ENCODE results near the gene CNPY1.
"Not testable (repeated sequence)": the region's sequence is repeated elsewhere in the genome, so short reads cannot be mapped to it uniquely, and the experiment has no call there.

Gene CNPY1

DNA sequence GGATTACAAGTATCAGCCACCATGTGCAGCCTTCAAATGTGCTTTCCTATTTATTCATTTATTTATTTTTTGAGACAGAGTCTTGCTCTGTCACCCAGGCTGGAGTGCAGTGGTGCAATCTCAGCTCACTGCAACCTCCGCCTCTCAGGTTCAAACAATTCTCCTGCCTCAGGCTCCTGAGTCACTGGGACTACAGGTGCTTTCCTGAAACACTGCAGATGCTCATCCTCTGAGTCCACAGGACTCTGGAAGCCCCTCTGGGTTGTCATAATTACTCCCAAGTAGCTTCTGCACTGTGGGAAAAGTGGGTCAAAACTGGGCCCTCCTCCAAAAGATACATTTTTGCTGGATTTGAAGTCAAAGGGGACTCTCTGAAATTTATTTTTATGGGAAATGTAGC lies at the start of gene CNPY1:
Gene CNPY1 (minus strand): TSS at position 111 of the 400 bp plus-strand sequence. CDS start 630 bp downstream, outside the sequence.
- not testable (repeated sequence) for DNase-seq (ENCODE audit: low read depth, low spot score)

DNA sequence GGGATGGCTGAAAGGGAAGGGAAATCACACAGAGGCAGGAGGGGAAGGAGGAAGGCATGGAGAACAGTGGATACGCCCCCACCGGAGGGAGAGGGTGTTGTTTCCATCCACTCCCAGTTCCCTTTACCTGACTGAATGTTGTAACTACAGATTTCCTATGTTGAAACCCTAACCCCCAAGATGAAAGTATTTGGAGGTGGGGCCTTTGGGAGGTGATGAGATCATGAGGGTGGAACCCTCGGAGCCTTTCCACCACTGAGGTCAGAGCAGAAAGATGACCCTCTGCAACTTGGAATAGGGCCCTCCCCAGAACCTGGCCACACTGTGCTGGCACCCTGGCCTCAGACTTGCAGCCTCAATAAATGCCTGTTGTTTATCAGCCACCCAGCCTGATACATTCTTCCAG lies 48.6 kb upstream of the CNPY1 start:
- no peak for DNase-seq (ENCODE audit: low read depth, low spot score)

DNA sequence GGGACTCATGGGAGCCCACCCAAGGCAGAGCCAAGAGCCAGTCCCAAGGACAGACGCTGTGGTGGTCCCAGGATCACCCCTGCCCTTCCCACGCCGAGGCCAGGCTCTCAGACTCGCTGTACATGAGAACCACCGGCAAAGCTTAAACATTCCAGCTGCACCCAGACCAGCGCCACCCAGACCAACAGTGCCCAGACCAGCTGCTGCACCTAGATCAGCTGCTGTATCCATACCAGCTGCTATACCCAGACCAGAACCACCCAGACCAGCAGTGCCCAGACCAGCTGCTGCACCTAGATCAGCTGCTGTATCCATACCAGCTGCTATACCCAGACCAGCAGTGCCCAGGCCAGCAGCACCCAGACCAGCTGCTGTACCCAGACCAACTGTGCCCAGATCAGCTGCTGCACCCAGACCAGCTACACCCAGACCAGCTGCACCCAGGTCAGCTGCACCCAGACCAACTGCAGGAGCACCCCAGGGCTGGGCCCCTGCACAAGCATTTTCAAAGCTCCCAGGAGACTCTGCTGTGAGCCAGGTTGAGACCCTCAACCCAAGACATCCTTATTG lies 47.9 kb upstream of the CNPY1 start:
- DNase-seq (ENCODE audit: low read depth, low spot score) = no peak

DNA sequence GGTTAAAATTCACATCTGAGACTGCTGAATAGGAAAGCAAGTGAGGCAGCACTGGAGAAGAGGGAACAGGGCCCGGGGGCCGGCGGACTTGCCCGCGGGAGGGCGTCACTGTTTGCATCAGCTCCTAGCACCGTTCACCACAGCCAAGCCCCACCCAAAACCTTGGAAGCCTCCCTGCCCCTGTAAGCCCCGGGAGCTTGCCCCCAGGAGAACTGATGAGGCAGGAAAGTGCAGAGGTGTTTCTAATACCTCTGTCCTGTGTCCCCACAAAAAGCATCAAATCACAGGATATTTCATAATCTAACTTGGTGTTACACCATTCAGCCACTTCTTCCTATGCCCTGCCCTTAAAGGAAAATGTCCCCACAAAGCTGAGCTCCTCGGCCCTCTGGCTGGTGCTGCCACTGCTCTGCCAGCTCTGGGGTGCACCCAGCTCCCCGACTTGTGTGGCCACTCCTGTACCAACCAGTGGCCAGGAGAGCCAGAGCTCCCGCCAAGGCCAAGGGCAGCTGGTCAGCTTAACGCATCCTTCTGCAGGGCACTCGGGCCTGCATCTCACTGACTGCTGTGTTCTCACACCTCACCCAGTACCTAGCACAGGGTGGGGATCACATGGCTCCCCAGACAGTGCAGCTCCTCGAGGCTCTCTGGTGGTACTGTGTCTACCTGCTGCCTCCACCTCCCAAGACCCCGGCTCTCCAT lies 47.3 kb upstream of the CNPY1 start:
- no peak for DNase-seq (ENCODE audit: low read depth, low spot score)

DNA sequence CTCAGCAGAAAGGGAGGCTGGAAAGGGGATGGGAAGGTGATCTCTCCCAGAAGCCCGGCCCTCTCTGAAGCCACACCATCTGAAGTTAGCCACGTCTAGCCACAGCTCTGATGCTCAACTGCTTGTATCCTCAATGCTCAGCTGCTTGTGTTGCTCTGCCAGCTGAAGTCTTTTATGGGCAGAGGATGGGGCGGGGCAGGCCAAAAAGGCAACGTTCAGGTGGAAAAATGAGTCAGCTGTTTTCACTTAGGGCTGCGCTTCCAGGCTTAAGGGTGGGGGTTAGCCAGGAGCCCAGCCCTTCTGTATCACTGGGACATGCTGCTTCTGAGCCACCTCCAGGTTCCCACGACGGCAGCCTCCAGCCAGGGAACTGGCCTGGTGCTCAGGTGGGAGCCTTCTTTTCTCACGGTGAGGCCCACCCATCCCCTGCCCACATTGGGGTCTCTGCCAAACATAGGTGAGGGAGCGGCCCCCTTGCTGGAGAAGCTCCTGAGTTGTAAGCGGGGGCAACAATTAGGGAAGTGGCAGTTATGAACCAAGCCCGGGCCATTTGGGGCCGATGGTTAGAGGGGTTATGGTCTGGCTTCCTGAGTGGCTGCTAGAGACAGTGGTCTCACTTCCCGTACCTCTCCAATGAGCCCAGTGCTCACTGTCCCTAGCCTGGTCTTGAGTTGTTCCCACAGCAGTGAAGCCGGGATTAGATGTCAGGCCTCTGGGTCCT lies 44.9 kb upstream of the CNPY1 start:
- no peak for DNase-seq (ENCODE audit: low read depth, low spot score)

DNA sequence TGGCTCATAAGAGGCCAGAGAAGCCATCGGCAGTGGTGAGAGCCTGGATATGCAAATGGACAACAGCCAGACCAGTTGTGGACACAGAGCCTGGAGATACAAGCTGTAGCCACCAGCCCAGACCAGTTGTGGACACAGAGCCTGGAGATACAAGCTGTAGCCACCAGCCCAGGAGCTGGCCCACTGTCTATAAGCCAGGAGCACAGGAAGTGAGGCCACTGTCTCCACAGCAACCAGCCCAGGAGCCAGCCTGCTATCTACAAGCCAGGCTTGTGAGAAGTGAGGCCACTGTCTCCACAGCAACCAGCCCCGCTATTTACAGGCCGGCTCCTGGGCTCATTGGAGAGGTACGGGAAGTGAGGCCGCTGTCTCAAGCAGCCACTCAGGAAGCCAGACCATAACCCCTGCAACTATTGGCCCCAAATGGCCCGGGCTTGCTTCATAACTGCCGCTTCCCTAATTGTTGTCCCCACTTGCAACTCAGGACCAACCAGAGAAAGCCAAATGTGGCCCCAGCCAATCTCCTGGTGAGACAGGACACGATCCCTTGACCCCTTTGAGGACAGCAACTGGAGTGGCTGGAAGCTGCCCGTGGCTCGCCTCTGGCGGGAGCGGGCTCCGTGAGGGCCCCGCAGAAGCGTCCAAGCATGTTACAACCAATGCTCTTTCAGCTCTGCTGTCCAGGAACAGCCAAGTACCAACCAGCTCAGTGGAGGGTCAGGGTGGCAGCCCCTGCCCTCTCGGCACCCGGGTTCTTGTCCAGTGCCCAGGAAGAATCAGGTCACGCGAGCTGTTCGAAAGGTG lies 44.1 kb upstream of the CNPY1 start:
- DNase-seq (ENCODE audit: low read depth, low spot score) = no peak

DNA sequence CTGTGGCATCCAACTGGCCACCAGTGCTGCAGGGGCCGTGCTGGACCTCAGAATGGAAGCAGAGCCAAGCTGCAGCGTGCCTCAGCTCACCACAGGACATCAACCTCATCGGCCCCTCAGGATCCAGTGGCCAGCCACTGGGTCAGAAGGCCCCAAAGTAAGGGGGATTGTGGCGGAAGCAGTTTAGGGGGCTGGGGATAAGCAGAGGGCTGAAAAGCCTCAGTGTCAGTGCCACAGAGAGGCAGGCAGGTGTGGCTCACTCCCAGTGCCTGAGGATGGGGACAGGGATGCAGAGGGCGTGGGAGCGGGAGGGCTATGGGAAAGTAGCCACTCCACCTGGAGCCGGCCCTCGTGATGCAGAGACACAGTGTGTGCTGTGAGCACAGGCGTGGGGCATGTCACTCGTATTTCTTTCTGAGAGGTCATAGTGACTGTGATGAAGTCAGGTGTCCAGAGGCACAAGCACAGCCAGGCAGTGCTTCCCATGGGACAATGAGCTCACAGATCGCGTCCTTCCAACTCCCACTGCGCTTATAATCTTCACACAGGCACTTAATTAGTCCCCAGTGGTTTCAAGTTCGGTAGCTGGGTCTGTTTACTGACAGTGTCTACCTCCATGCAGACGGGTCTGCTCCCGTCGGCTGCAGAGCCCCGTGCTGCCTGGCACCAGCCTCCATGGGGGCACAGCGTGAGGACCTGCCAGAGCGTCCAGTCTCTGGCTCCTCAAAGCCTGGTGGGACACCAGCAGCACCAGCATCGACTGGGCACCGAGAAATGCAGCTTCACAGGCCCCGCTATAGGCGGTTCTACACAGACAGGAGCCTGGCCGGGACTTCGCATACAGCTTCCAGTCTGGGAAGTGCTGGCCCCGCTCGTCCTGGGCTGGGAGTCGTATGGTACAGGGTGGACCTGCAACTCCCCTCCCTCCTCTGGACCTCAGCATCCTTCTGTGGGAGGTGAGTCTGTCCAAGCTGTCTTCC lies 42.9 kb upstream of the CNPY1 start:
- no peak for DNase-seq (ENCODE audit: low read depth, low spot score)

DNA sequence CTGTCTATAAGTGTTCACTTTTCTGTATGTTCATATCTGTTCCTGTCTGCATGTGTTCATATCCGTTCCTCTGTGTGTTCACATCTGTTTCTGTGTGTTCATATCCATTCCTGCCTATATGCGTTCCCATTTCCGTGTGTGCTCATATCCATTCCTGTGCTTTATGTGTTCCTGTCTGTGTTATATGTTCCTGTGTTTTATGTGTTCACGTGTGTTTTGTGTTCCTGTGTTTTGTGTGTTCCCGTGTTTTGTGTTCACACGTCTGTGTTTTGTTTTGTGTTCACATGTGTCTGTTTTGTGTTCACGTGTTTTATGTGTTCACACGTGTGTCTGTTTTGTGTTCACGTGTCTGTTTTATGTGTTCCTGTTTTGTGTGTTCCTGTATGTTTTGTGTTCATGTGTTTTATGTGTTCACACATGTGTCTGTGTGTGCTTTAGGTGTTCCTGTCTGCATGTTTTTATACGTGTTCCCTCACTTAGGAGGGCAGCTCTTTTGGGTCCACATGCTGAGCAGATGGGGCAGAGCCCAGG lies 42.2 kb upstream of the CNPY1 start:
- DNase-seq (ENCODE audit: low read depth, low spot score) = no peak

DNA sequence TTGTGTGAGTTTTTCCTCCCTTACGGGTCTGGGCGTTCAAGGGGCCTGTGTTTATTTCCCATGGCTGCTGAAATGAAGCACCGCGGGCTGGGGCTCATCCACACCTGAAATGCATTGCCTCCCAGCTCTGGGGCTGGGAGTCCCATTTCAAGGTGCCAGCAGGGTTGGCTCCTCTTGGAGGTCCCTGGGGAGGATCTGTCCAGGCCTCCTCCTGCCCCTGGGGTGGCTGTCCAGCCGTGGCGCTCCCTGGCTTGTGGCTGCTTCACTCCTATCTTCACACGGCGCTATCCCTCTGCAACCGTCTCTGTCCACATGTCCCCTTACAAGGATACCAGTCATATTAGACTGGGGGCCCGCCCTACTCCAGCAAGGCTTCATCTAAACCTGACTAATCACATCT lies 41.1 kb upstream of the CNPY1 start:
- no peak for DNase-seq (ENCODE audit: low read depth, low spot score)

DNA sequence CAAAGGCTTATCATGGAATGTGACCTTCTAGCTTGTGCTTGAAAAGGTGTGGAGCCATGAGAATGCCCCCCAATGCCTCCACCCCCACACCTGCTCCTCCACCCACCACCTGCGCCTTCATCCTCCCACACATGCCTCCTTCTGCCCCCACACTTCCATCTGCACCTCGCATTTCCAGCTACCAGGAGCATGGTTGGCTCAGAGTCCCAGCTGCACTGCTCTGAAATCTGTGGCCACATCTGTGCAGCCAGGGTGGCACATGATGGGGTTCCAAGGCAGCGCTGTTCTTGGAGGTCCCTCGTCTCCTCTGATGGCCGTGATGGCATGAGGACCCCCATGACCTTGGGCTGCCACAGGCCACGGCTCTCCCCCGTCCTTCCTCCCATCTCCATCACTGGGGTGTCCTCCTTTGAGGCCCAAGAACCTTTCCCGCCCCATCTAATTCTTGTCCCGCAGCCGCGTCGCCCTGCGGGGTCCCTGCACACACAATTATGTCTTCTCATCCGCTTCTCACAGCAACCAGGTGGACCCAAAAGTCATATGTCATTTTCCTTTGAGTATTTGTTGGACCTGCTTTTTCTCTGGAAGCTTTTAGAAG lies 40.6 kb upstream of the CNPY1 start:
- no peak for DNase-seq (ENCODE audit: low read depth, low spot score)

DNA sequence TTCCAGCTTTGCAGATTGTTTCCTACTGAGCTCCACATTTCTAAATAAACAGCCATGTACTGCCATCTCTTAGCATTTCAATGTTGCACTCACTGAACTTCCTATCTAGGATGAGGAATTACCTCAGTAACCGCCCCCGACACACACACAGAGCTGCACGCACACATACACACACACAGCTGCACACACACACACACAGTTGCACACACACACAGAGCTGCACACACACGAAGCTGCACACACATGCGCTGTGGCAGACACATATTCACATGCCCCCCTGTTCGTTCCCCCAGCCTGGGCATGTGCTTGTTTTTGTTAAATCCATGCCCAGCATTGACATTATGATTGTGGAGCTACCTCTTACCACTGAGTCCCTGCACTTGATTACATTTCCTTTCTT lies 39.6 kb upstream of the CNPY1 start:
- no peak for DNase-seq (ENCODE audit: low read depth, low spot score)

DNA sequence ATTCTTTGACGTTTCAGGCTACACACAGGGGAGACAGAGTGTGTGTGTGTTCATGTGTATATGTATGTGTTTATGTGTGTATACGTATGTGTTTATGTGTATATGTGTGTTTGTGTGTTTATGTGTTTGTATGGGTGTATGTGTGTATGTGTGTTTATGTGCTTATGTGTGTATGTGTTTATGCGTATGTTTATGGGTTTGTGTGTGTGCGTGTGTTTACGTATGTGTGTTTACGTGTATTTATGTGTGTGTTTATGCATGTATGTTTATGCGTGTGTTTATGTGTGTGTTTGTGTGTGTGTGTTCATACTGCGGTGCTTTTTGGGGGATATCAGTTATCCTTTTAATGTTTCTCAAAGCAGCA lies 39.2 kb upstream of the CNPY1 start:
- DNase-seq (ENCODE audit: low read depth, low spot score) = no peak

DNA sequence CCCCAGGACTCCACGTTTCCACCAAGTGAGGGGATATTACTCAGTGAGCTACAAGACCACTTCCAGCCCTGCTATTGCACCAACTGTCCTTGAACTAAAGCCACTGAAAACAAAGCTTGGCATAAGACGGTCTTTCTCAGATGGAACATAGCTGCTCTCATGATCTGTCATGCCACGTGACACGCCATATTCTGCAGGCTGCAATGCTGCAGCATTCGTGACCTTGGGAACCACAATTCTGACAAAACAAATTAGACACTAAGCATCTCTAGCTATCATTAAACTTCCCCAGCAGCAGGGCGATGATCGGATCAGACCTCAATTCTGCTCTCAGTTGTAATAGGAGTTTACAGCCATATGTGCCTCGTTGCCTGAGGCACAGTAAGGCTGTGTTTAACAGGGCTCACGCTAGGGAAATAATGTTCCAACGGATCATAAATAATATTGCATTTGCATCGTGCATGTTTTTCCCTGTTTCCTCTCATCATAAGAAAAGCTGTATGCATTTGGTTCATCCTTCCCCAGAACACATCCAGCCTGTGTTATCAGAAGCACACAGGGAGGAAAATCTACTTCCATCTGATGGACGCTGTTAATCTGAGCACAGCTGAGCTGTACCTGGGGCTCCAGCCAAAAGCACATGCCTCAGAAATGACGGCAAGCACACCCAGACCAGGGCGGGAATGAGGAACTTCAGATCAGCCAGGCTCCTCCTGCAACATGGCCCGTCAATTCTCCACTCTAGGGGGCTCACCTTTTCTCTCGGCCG lies 38.6 kb upstream of the CNPY1 start:
- no peak for DNase-seq (ENCODE audit: low read depth, low spot score)

DNA sequence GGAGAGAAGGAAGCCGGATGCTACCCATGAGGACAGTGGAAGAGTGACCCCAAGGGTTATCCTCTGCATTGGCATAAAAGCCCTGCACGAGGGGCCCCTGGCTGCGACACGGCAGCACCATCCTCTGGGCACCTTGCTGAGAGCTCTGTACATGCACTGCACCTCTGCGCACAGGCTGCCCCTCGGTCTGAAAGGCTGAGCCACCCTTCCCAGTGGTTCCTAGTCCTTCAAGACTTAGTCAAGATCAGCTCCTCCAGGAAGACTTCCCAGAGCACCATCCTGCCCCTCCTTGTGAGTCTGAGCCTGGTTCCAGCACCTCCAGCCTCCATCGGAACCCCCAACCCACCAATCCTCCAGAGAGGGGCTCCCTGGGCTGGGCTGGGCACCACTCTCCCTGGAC lies 37.9 kb upstream of the CNPY1 start:
- DNase-seq (ENCODE audit: low read depth, low spot score) = no peak

DNA sequence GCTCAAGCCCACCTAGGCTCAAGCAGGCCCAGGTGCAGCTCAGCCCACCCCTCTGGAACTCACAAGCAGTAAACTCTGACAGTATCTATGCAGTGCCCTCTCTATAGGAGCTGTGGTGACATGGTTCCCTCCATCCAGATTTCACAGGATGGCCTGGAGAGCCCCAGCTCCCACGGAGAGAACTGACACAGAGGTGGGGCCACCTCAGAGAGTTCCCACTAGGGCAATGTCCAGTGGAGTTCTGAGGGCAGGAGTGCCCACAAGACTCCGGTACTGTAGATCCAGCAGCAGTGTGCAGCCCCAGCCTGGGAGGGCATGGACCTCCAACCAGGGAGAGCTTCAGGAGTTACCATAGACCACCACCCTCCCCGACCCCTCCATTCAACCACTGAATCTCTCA lies 37.3 kb upstream of the CNPY1 start:
- no peak for DNase-seq (ENCODE audit: low read depth, low spot score)

DNA sequence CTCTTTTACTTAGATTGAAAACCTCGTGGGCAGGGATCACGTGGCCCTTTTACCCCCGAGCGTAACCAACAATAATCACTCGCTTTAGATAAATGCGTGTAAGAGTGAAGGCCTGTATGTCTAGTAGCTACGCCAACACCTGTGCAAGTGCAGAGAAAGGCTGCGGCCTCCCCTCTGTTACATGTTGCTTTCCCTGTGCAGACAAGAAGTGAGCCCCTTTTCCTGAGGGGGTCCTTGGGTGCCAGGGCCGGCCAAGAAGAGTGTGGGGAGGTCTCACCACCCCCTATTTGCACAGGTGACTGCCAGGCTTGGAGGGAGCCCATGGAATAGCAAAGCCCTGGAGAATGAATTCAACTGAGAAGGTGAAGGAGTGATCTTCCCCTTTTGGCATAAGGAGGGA lies 35.6 kb upstream of the CNPY1 start:
- DNase-seq (ENCODE audit: low read depth, low spot score) = no peak

DNA sequence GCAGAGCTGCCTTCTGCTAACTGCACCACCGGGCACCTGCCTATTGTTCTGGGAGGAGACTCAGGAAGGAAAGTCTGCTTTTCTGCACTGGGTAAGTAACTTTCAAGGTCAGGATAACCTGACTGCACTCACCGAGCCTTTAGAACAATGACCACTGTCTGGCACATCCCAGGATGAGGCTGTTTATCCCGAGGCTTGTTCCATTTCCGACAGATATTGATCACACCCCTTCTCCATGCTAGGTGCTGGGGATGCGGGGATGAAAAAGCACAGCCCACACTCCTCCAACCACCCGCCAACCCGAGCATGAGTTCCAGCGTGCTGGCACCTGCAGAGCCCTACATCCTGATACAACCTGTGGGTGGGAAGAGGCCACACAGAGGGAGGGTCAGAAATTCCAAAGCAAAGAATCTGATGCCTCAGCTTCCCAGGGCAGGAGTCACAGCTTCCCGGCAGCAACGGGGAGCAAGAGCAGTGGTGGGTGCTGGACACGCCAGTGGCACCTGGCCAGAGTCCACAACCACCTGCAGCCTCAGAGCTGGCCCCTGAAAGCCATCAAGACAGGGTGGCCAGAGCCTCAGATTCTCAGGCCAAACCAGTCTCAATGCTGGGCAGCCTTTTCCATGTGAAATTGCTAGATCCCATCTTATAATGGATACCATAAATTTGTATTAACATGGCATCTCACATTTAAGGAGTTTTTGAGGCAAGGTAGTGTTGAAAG lies 34.9 kb upstream of the CNPY1 start:
- DNase-seq (ENCODE audit: low read depth, low spot score) = no peak

DNA sequence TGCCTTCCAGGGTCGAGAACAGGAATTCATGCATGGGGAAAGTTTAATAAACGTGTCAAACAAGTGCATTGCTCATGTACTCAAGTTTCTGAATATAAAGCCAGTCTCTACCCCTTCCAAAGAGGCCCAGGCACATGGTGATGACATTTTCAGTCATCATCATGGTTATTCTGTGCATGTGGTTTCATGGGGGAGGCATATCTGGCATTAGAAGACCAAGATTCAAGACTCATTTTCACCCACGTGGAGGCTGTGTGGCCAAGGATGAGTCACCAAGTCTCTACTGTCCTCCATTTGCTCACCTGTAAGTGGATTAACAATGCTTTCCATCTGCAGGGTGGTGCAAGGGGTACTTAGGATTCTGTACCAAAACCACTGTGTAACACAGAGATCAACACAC lies 34.0 kb upstream of the CNPY1 start:
- DNase-seq (ENCODE audit: low read depth, low spot score) = no peak

DNA sequence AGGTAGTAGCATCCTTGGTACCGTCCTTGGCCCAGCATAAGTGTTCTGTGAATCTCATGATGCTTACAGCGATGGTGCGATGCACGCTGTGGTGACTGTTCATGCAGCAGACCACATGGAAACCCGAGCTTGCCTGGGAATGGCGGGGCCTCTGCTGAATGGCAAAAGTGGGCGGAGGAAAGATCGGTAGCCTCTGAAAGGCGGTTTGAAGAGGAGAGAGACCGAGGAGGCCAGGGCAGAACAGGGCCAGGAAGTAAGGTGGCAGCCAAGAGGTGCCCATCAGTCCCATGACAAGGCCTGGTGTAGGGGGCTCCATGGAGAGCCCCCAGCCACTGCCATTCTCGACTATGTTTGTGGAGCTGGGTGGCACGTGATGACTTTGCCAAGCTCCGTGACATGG lies 33.2 kb upstream of the CNPY1 start:
- no peak for DNase-seq (ENCODE audit: low read depth, low spot score)
